ENCODE measurements around the gene DNAL4. TPM values are rescaled to one million over a fixed set of nuclear protein-coding genes. Genes with fewer than 3 reads are reported as not detected.

Gene DNAL4
- total RNA-seq, 1 experiment from 2014 or later: 9.2 TPM

DNA sequence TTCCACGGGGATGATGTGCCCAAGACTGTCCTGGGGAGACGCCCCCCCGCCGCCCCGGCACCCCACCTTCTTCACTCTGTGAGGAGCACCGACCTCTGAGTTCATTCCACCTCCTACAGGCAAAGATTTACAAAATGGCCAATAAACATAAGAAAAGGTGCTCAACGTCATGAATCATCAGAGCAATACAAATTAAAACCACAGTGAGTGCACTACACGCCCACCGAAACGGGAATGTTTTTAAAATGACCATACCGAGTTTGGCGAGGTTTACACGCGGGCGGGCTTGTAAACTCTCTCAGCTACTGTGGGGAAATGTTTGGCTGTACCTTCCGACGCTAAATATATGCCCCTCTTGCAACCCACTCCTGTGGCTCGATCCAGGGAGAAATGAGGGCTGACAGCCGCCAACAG lies 42.0 kb upstream of the DNAL4 start:
- Mint-ChIP-seq H3K4me1 (ENCODE audit: low read depth, unreplicated experiment) (no peaks in the 10 kb centered on the region), H3K27ac (ENCODE audit: unreplicated experiment) (no peak overlapping the region), H3K27me3 (ENCODE audit: insufficient read depth, unreplicated experiment) (peaks cover 4% of the 10 kb centered on the region), H3K36me3 (ENCODE audit: insufficient read depth, unreplicated experiment) (peaks cover 6% of the 10 kb centered on the region), H3K4me3 (ENCODE audit: unreplicated experiment) (no peak overlapping the region), H3K9me3 (ENCODE audit: unreplicated experiment) (no peaks in the 10 kb centered on the region)
- CTCF ChIA-PET: interaction anchor here (0.6 kb wide), 1 partner anchor 67 kb away, joined by 3 read pairs; no protein-coding TSS in a partner anchor
- no peaks in the 10 kb centered on the region for H3K27me3 ChIP-seq (replicated peaks; ENCODE audit: control insufficient read depth, insufficient read depth, low read length)
- H3K9me3 ChIP-seq: no peaks in the 10 kb centered on the region
- peaks cover 1% of the 10 kb centered on the region; the same call in 1 of the 2 replicates for H3K36me3 ChIP-seq (ENCODE audit: control insufficient read depth, insufficient read depth, low read length)
- POLR2A ChIA-PET: no interaction called here
- no peak overlapping the region for H3K4me3 ChIP-seq (ENCODE audit: low read depth, low read length)
- no peak for DNase-seq
- no TSS peak for BruUV-seq (replicated peaks)
- TF ChIP-seq, protein P1, sequence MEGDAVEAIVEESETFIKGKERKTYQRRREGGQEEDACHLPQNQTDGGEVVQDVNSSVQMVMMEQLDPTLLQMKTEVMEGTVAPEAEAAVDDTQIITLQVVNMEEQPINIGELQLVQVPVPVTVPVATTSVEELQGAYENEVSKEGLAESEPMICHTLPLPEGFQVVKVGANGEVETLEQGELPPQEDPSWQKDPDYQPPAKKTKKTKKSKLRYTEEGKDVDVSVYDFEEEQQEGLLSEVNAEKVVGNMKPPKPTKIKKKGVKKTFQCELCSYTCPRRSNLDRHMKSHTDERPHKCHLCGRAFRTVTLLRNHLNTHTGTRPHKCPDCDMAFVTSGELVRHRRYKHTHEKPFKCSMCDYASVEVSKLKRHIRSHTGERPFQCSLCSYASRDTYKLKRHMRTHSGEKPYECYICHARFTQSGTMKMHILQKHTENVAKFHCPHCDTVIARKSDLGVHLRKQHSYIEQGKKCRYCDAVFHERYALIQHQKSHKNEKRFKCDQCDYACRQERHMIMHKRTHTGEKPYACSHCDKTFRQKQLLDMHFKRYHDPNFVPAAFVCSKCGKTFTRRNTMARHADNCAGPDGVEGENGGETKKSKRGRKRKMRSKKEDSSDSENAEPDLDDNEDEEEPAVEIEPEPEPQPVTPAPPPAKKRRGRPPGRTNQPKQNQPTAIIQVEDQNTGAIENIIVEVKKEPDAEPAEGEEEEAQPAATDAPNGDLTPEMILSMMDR (IDR thresholded peaks at IDR 0.05; ENCODE audit: insufficient read depth in 1 of 2, low read depth in 1 of 2, low read length in 1 of 2, severe bottlenecking in 1 of 2, unreplicated experiment in 1 of 2): no peak
- H3K4me1 ChIP-seq: no peaks in the 10 kb centered on the region
- intact Hi-C loops (cut with micrococcal nuclease; ENCODE audit: unreplicated experiment): no loop called here

DNA sequence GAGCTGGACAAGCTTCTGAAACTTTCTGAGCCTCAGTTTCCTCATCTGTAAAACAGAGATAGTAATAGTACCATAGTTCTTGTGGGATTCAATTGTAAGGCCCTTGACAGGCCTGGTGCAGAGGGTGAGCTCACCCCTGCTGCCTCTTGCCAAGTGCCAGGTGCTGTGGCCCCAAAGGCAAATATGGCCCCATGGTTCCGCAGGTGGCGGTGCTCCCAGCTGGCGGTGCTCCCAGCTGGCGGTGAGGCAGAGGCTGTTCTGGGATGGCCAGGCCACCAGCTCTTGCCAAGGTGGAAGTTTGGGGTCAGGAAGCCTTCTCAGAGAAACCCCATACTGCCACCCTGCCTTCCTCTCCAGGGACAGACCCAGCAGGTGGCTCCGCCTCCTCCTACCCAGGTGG lies 41.0 kb upstream of the DNAL4 start:
- DNase-seq: no peak
- H3K27me3 Mint-ChIP-seq (ENCODE audit: insufficient read depth, unreplicated experiment): peaks cover under 1% of the 10 kb centered on the region
- no peaks in the 10 kb centered on the region for H3K27me3 ChIP-seq (replicated peaks; ENCODE audit: control insufficient read depth, insufficient read depth, low read length)
- no peaks in the 10 kb centered on the region for H3K36me3 ChIP-seq (ENCODE audit: control insufficient read depth, insufficient read depth, low read length)
- BruUV-seq (replicated peaks): no TSS peak
- H3K27ac Mint-ChIP-seq (ENCODE audit: unreplicated experiment): no peak overlapping the region
- no peak overlapping the region for H3K4me3 ChIP-seq (ENCODE audit: low read depth, low read length)
- H3K9me3 Mint-ChIP-seq (ENCODE audit: unreplicated experiment): no peaks in the 10 kb centered on the region
- H3K36me3 Mint-ChIP-seq (ENCODE audit: insufficient read depth, unreplicated experiment): peaks cover 6% of the 10 kb centered on the region
- CTCF ChIA-PET: interaction anchor here (0.6 kb wide), 1 partner anchor 66 kb away, joined by 3 read pairs; no protein-coding TSS in a partner anchor
- intact Hi-C loops (cut with micrococcal nuclease; ENCODE audit: unreplicated experiment): no loop called here
- POLR2A ChIA-PET: no interaction called here
- H3K4me1 Mint-ChIP-seq (ENCODE audit: low read depth, unreplicated experiment): no peaks in the 10 kb centered on the region
- no peaks in the 10 kb centered on the region for H3K9me3 ChIP-seq
- TF ChIP-seq, protein P1 (IDR thresholded peaks at IDR 0.05; ENCODE audit: insufficient read depth in 1 of 2, low read depth in 1 of 2, low read length in 1 of 2, severe bottlenecking in 1 of 2, unreplicated experiment in 1 of 2): no peak
- H3K4me3 Mint-ChIP-seq (ENCODE audit: unreplicated experiment): no peak overlapping the region
- H3K4me1 ChIP-seq: no peaks in the 10 kb centered on the region

DNA sequence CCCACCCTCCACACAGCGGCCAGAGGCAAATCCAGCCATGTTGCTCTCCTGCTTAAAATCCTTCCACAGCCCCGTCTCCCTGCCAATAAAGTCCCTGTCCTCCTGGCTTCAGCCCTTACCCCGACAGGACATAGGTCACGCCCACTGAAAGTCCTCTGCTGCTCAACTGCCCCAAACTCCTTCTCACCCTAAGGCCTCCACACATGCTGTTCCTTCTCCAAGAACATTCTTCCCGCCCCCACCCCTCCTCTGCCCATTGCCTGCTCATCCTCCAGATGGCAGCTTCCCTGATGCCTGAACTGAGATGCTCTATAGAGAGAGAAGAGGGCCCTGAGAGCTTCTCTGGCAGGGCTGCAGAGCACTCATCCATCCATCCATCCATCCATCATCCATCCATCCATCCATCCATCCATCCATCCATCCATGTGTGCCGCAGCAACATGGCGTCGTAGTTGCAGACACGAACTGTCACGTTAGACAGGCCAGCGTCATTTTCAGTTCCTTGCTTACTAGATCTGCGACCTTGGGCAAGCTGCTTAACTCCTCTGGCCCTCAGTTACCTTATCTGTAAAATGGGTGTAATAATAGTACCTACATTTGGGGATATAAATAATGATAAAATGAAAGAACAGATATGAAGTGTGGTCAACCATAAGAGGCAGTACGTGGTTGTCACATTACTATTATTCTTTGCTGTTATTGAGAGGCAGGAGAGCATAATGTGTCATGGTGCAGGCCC lies 40.4 kb upstream of the DNAL4 start:
- POLR2A ChIA-PET: no interaction called here
- CTCF ChIA-PET: no interaction called here
- H3K9me3 Mint-ChIP-seq (ENCODE audit: unreplicated experiment): no peaks in the 10 kb centered on the region
- Histone ChIP-seq H3K36me3 (ENCODE audit: control insufficient read depth, insufficient read depth, low read length) (no peaks in the 10 kb centered on the region), H3K9me3 (no peaks in the 10 kb centered on the region), H3K4me1 (no peaks in the 10 kb centered on the region), H3K27me3 (replicated peaks; ENCODE audit: control insufficient read depth, insufficient read depth, low read length) (no peaks in the 10 kb centered on the region), H3K4me3 (ENCODE audit: low read depth, low read length) (no peak overlapping the region)
- no TSS peak for BruUV-seq (replicated peaks)
- no peak overlapping the region for H3K4me3 Mint-ChIP-seq (ENCODE audit: unreplicated experiment)
- intact Hi-C loops (cut with micrococcal nuclease; ENCODE audit: unreplicated experiment): no loop called here
- TF ChIP-seq, protein P1 (IDR thresholded peaks at IDR 0.05; ENCODE audit: insufficient read depth in 1 of 2, low read depth in 1 of 2, low read length in 1 of 2, severe bottlenecking in 1 of 2, unreplicated experiment in 1 of 2): no peak
- H3K36me3 Mint-ChIP-seq (ENCODE audit: insufficient read depth, unreplicated experiment): peaks cover 6% of the 10 kb centered on the region
- no peak overlapping the region for H3K27ac Mint-ChIP-seq (ENCODE audit: unreplicated experiment)
- H3K27me3 Mint-ChIP-seq (ENCODE audit: insufficient read depth, unreplicated experiment): no peaks in the 10 kb centered on the region
- DNase-seq: no peak
- no peaks in the 10 kb centered on the region for H3K4me1 Mint-ChIP-seq (ENCODE audit: low read depth, unreplicated experiment)

Measured in Caco-2 (cell line).